ENCODE data around the gene ANAPC13.
A peak's percentile ranks its signal among the peaks of the same experiment; 100 is the strongest.

Gene ANAPC13

DNA sequence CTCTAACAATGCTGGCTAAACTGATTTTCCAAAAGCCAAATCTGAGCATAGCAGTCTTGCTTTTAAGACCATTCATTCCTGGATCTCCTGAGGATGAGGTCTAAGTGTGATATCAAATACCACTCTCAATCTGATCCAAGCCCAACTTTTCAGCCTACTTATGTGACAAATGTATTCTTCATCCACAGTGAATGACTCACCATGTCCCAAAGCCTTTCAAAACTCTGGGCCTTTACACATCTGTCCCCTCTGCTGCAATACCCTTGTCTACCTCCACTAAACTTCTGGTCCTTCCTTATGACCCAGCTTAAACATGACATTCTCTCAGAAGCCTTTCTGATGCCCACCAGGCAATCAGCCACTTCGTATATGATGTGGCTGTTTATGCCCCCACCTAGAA is 4.6 kb downstream of the ANAPC13 start:
- Histone ChIP-seq H3K36me3 (ENCODE audit: insufficient read depth, low read length) (peaks cover 55% of the 10 kb centered on the region), H3K4me1 (ENCODE audit: control insufficient read depth, insufficient read depth, low read length) (peaks cover 47% of the 10 kb centered on the region)

DNA sequence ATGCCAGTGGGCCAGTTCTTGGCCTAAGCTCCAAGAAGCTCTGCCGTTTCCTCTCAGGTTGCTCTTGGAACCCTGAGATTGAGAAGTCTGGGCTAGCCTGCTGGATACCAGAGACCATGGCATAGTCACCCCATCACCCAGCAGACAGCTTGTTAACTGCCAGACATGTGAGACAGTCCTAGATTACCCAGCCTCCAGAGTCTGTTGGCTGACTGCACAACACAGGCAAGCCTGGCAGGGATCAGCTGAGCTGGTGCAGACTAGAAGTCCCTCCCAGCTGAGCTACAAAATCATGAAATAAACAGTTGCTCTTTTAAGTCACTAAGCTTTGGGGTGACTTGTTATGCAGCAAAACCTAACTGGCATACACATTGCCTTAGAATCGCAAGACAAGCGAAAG is 5.2 kb downstream of the ANAPC13 start:
- Histone ChIP-seq H3K9me3 (replicated peaks; ENCODE audit: low read length) (no peaks in the 10 kb centered on the region), H3K4me3 (ENCODE audit: low read length) (no peak overlapping the region)

More for the DNA sequence above, 4.6 kb downstream of the ANAPC13 start:
- no peak overlapping the region for H3K9ac ChIP-seq (ENCODE audit: low read depth, low read length)
- no peak overlapping the region for H3K4me3 ChIP-seq (ENCODE audit: low read length)
- H3K4me2 ChIP-seq (ENCODE audit: low read length) = no peak overlapping the region
- no peaks in the 10 kb centered on the region for H3K9me3 ChIP-seq (replicated peaks; ENCODE audit: low read length)
- no peaks in the 10 kb centered on the region for H3K27me3 ChIP-seq (ENCODE audit: control insufficient read depth, insufficient read depth, low read length)

DNA sequence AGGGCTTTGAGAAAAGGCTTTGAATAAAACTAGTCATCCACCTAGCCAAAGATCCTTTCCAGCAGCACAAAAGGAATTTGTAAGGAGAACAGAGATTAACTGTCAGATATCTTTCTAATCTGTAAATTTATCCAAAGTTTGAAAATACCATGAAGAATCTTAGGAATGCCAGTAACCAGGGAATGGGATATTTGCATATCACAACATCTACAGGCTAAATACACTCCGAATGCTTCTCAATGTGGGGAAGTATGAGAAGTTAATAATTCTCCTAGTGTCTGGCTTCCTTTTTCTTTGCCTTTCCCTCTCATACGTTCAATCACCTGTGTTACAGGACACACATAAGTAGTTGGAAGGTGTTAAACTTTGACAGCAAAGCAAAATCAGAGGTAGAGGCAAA is 7.8 kb downstream of the ANAPC13 start:
- no peaks in the 10 kb centered on the region for H3K27me3 ChIP-seq (ENCODE audit: control insufficient read depth, insufficient read depth, low read length)
- no peak overlapping the region for H3K4me3 ChIP-seq (ENCODE audit: low read length)
- peaks cover 31% of the 10 kb centered on the region for H3K4me1 ChIP-seq (ENCODE audit: control insufficient read depth, insufficient read depth, low read length)
- no peak overlapping the region for H3K4me2 ChIP-seq (ENCODE audit: low read length)
- H3K9me3 ChIP-seq (replicated peaks; ENCODE audit: low read length) = no peaks in the 10 kb centered on the region
- H3K36me3 ChIP-seq (ENCODE audit: insufficient read depth, low read length) = peaks cover 61% of the 10 kb centered on the region
- peak overlapping the region; percentile 74 for H3K9ac ChIP-seq (ENCODE audit: low read depth, low read length)

More for the DNA sequence above, 5.2 kb downstream of the ANAPC13 start:
- Histone ChIP-seq H3K4me2 (ENCODE audit: low read length) (no peak overlapping the region), H3K4me1 (ENCODE audit: control insufficient read depth, insufficient read depth, low read length) (peaks cover 47% of the 10 kb centered on the region), H3K36me3 (ENCODE audit: insufficient read depth, low read length) (peaks cover 61% of the 10 kb centered on the region), H3K9ac (ENCODE audit: low read depth, low read length) (no peak overlapping the region), H3K27me3 (ENCODE audit: control insufficient read depth, insufficient read depth, low read length) (no peaks in the 10 kb centered on the region)

DNA sequence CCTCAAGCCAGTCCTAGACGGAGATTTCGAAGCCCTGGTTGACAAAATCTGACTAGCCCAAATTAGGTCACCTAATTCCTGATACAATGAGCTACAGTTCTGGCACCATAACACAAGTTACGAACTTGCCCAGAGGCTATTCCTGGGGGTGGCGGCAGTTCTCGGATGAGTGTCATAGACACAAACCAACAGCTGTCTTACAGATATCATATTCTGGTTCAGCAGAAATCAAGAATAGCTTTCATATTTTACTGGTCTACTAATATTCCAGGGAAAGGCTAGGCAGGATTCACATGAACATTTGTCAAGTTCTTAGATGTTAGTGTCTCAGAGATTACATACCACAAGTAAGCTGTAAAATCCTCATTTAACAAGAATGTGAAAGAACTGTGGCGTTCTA is 8.8 kb downstream of the ANAPC13 start:
- Histone ChIP-seq H3K4me2 (ENCODE audit: low read length) (no peak overlapping the region), H3K9me3 (replicated peaks; ENCODE audit: low read length) (no peaks in the 10 kb centered on the region), H3K27me3 (ENCODE audit: control insufficient read depth, insufficient read depth, low read length) (no peaks in the 10 kb centered on the region), H3K36me3 (ENCODE audit: insufficient read depth, low read length) (peaks cover 54% of the 10 kb centered on the region), H3K4me1 (ENCODE audit: control insufficient read depth, insufficient read depth, low read length) (peaks cover 27% of the 10 kb centered on the region), H3K9ac (ENCODE audit: low read depth, low read length) (peak overlapping the region; percentile 74), H3K4me3 (ENCODE audit: low read length) (no peak overlapping the region)

DNA sequence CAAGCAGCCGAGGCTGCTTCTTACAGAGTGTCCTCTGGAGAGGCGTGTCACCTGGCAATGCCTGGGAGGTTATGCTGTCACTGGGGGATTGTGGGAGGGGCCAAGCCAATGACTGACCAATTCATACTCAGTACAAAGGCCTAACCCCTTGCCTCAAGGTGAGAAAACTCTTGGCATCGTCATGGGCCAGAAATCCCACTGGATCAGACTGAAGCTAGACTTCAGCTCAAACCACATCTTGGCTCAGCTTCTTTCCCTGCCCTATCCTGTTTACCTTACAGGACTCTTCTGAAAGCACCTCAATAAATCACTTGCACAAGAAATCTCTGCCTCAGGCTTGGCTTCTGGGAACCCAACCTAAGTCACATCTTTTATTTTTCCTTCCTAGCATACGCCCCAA is 9.5 kb downstream of the ANAPC13 start:
- H3K9me3 ChIP-seq (replicated peaks; ENCODE audit: low read length) = no peaks in the 10 kb centered on the region
- peaks cover 34% of the 10 kb centered on the region for H3K4me1 ChIP-seq (ENCODE audit: control insufficient read depth, insufficient read depth, low read length)
- no peak overlapping the region for H3K4me3 ChIP-seq (ENCODE audit: low read length)
- H3K9ac ChIP-seq (ENCODE audit: low read depth, low read length) = peak overlapping the region; percentile 74
- no peak overlapping the region for H3K4me2 ChIP-seq (ENCODE audit: low read length)
- no peaks in the 10 kb centered on the region for H3K27me3 ChIP-seq (ENCODE audit: control insufficient read depth, insufficient read depth, low read length)
- H3K36me3 ChIP-seq (ENCODE audit: insufficient read depth, low read length) = peaks cover 48% of the 10 kb centered on the region

DNA sequence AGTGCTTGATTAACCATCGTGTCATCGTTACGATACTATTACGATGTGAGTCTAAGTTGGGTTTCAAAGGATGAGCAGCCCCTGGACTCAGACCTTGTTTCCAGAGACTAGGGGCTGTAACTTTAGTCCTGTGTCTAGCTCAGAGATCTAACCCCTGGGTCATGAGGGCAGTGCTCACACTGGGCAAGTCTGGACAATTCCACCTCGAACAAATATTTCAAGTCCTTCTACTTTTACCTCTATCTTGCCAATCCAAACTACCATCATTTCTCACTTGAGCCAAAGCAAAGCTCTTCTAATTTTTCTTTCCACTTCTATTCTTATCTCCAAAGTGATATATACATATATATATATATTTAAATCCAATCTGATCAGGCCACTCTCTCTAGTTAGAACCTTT is 10.8 kb downstream of the ANAPC13 start:
- H3K4me1 ChIP-seq (ENCODE audit: control insufficient read depth, insufficient read depth, low read length) = peaks cover 31% of the 10 kb centered on the region

DNA sequence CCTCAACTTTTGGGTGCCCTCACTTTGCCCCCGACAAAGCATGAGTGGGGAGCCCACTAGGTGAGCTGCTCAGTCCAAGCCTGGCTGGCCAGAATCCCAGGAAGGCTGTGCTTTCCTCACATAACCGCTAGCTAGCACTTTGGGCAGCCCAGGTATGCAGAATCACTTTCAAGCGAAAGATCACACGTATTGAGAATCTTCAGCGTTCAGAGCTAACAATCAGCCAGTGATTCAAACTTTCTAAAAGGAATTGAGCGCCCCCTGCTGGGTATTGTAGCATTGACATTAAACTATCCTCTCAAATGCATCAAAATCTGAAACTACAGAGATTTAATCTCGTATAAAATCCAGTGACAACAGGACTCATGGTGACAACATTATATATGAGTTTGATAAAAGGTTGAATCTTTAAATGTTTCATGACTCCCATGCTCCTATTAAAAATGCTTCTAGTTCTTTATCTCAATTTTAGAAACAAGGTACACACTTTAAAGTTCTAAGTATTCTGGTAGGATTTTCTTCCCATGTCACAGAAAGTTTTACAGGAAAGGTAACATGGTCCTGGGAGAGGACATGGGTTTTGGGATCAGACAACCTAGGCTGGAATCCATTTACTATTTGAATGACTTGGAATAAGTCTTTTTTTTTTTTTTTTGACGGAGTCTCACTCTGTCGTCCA is 11.8 kb downstream of the ANAPC13 start:
- Histone ChIP-seq H3K4me1 (ENCODE audit: control insufficient read depth, insufficient read depth, low read length) (peaks cover 31% of the 10 kb centered on the region), H3K36me3 (ENCODE audit: insufficient read depth, low read length) (peaks cover 34% of the 10 kb centered on the region), H3K9ac (ENCODE audit: low read depth, low read length) (peak overlapping the region; percentile 62), H3K27me3 (ENCODE audit: control insufficient read depth, insufficient read depth, low read length) (no peaks in the 10 kb centered on the region), H3K4me2 (ENCODE audit: low read length) (no peak overlapping the region), H3K9me3 (replicated peaks; ENCODE audit: low read length) (no peaks in the 10 kb centered on the region), H3K4me3 (ENCODE audit: low read length) (no peak overlapping the region)

More for the DNA sequence above, 10.8 kb downstream of the ANAPC13 start:
- peaks cover 36% of the 10 kb centered on the region for H3K36me3 ChIP-seq (ENCODE audit: insufficient read depth, low read length)
- no peaks in the 10 kb centered on the region for H3K9me3 ChIP-seq (replicated peaks; ENCODE audit: low read length)
- H3K9ac ChIP-seq (ENCODE audit: low read depth, low read length) = no peak overlapping the region
- H3K4me2 ChIP-seq (ENCODE audit: low read length) = no peak overlapping the region
- H3K4me3 ChIP-seq (ENCODE audit: low read length) = no peak overlapping the region
- no peaks in the 10 kb centered on the region for H3K27me3 ChIP-seq (ENCODE audit: control insufficient read depth, insufficient read depth, low read length)

DNA sequence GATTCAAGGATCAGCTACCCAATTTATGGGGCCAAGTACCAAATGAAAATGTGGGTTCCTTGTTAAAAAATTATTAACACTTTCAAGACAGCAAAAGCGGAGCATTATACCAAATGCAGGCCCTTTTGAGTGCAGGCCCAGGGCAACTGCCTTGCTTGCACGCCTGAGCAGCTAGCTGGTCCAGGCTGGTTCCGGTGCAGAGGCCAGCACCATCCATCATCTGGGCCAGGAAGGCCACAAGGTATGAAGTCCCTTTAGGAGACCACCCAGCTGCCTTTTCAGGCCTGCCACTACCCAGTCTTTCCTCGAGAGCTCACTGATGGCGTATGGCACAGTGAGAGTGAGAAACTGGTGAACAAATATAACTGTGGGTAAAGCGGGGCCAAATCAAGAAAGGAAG is 13.0 kb downstream of the ANAPC13 start:
- Histone ChIP-seq H3K36me3 (ENCODE audit: insufficient read depth, low read length) (peaks cover 22% of the 10 kb centered on the region), H3K4me3 (ENCODE audit: low read length) (no peak overlapping the region), H3K9ac (ENCODE audit: low read depth, low read length) (no peak overlapping the region), H3K27me3 (ENCODE audit: control insufficient read depth, insufficient read depth, low read length) (no peaks in the 10 kb centered on the region), H3K4me1 (ENCODE audit: control insufficient read depth, insufficient read depth, low read length) (peaks cover 31% of the 10 kb centered on the region), H3K9me3 (replicated peaks; ENCODE audit: low read length) (no peaks in the 10 kb centered on the region), H3K4me2 (ENCODE audit: low read length) (no peak overlapping the region)

DNA sequence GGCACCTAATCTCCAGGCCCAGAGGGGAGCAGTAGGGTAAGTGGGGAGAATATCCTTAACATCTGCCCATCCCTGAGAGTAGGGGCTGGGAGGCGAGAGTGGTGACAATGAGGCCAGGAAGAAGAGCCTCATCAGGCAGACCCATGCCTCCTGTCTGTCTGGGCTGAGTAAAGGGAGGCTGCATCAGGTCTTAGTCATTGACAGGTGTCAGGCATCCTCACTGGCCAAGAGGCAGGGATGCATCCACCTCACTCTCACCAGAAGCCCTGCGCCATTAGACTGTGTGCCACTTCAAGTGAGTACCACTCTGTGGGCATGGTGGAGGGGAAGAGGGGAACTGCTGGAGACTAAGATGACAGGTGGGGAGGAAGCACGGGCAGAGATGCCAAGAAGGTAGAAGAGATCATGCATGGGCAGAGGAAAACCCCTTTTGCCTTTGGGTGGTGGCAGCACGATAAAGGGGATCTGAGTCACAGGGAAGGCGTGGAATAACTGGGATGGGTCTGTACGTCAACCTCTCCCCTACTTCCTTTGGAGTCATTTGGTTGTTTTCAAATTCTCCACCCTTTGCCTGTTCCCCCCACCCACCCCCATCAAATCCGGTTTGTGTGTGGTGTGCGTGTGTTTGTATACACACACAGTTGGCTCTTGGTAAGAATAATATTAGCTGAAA is 14.1 kb downstream of the ANAPC13 start:
- Histone ChIP-seq H3K4me3 (ENCODE audit: low read length) (no peak overlapping the region), H3K27me3 (ENCODE audit: control insufficient read depth, insufficient read depth, low read length) (no peaks in the 10 kb centered on the region), H3K36me3 (ENCODE audit: insufficient read depth, low read length) (peaks cover 11% of the 10 kb centered on the region), H3K4me1 (ENCODE audit: control insufficient read depth, insufficient read depth, low read length) (peaks cover 21% of the 10 kb centered on the region), H3K4me2 (ENCODE audit: low read length) (peak overlapping the region; percentile 19), H3K9me3 (replicated peaks; ENCODE audit: low read length) (no peaks in the 10 kb centered on the region), H3K9ac (ENCODE audit: low read depth, low read length) (peak overlapping the region; percentile 47)

DNA sequence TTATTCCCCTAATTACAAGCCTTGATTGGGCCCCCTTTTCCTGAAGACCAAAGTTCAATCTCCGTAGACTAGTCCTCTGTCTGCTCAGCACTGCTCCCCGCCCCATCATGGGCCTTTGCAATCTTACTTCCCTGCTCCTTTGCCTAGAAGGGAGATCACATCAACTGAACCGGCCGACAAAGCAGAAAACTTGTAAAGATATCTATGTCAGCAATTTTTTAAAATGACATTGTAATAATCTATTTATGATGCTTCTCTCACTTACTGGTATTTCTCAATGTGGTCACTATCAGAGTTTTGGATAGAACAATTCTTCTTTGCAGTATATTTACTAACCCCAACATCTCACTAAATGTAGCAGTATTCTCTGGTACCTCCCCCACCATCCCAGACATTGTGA is 17.3 kb downstream of the ANAPC13 start:
- H3K4me3 ChIP-seq (ENCODE audit: low read length) = no peak overlapping the region
- H3K36me3 ChIP-seq (ENCODE audit: insufficient read depth, low read length) = no peaks in the 10 kb centered on the region
- H3K4me1 ChIP-seq (ENCODE audit: control insufficient read depth, insufficient read depth, low read length) = peaks cover 30% of the 10 kb centered on the region
- H3K4me2 ChIP-seq (ENCODE audit: low read length) = no peak overlapping the region
- H3K9me3 ChIP-seq (replicated peaks; ENCODE audit: low read length) = no peaks in the 10 kb centered on the region
- no peak overlapping the region for H3K9ac ChIP-seq (ENCODE audit: low read depth, low read length)
- H3K27me3 ChIP-seq (ENCODE audit: control insufficient read depth, insufficient read depth, low read length) = no peaks in the 10 kb centered on the region

DNA sequence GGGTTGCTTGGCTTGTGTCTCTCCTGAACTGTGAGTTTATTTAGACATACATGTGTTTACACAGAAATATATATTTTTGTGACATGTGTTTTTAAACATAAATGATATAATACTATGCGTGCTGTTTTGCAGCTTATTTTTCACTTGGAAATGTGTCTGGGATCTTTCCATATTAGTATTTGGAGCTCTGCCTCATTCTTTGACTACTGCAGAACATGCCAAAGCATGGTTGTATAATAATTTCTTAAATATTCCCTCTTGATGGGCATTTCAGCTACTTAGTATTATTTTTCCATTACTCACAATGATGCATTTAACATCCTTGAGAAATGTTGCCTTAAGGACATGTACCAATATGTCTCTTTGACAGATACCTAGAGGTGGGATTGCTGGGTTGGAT is 19.5 kb downstream of the ANAPC13 start:
- H3K4me1 ChIP-seq (ENCODE audit: control insufficient read depth, insufficient read depth, low read length) = peaks cover 38% of the 10 kb centered on the region
- H3K27me3 ChIP-seq (ENCODE audit: control insufficient read depth, insufficient read depth, low read length) = no peaks in the 10 kb centered on the region
- no peak overlapping the region for H3K4me3 ChIP-seq (ENCODE audit: low read length)
- no peaks in the 10 kb centered on the region for H3K36me3 ChIP-seq (ENCODE audit: insufficient read depth, low read length)
- H3K9me3 ChIP-seq (replicated peaks; ENCODE audit: low read length) = no peaks in the 10 kb centered on the region
- H3K9ac ChIP-seq (ENCODE audit: low read depth, low read length) = no peak overlapping the region
- no peak overlapping the region for H3K4me2 ChIP-seq (ENCODE audit: low read length)
